Spleen (tissue), 11 donors: Measurements from ENCODE around the gene PBX1. TPM values are rescaled to one million over a fixed set of nuclear protein-coding genes. Genes with fewer than 3 reads are reported as not detected.
A peak's percentile ranks its signal among the peaks of the same experiment; 100 is the strongest.

Experiments
- DNase-seq: peaks from one replicate; pipeline ENCODE4 v3.0.0-alpha.2; 2020
- H3K27ac ChIP-seq, 8 donors: fragments of 200-600 bp; sonication (generic) in 7 of 8; 1 replicate in 4 of 8; 2 replicates in 4 of 8; pipeline versions ENCODE4 v1.5.0 to v1.8.0; 2016 to 2021; ENCODE audit warnings: inconsistent platforms in 4 of 8, mild to moderate bottlenecking in 4 of 8, moderate library complexity in 1 of 8
- H3K27me3 ChIP-seq, 7 donors: fragments of 200-600 bp; sonication (generic) in 6 of 7; replicated peaks in 1 of 7; 1 replicate in 4 of 7; 2 replicates in 3 of 7; pipeline versions ENCODE4 v1.5.0 to v1.8.0; 2016 to 2021; ENCODE audit warnings: inconsistent platforms in 3 of 7, mild to moderate bottlenecking in 1 of 7
- H3K36me3 ChIP-seq, 6 donors: fragments of 200-600 bp; sonication (generic) in 5 of 6; 1 replicate in 4 of 6; 2 replicates in 2 of 6; pipeline versions ENCODE4 v1.5.0 to v1.8.0; 2016 to 2021; ENCODE audit warnings: inconsistent platforms in 2 of 6
- H3K4me1 ChIP-seq, 6 donors: fragments of 200-600 bp; sonication (generic) in 5 of 6; 1 replicate in 3 of 6; 2 replicates in 3 of 6; pipeline versions ENCODE4 v1.5.0 to v1.8.0; 2016 to 2021; ENCODE audit warnings: inconsistent platforms in 3 of 6
- H3K4me3 ChIP-seq, 8 donors: fragments of 200-600 bp; sonication (generic) in 7 of 8; 1 replicate in 4 of 8; 2 replicates in 4 of 8; pipeline versions ENCODE4 v1.5.0 to v1.8.0; 2016 to 2021; ENCODE audit warnings: inconsistent platforms in 4 of 8, mild to moderate bottlenecking in 4 of 8, moderate library complexity in 2 of 8
- H3K9me3 ChIP-seq, 8 donors: fragments of 200-600 bp; sonication (generic) in 7 of 8; 1 replicate in 4 of 8; 2 replicates in 4 of 8; pipeline versions ENCODE4 v1.5.0 to v1.8.0; 2016 to 2021; ENCODE audit warnings: inconsistent platforms in 4 of 8
- POLR2A ChIP-seq, 3 donors: fragments of 450-650 bp; IDR thresholded peaks; one replicate each; pipeline ENCODE4 v1.5.1; 2017; ENCODE audit warnings: antibody characterized with exemption in 3 of 3, mild to moderate bottlenecking in 1 of 3
- POLR2AphosphoS5 ChIP-seq, 3 donors: sonication (generic); formaldehyde crosslinking; IDR thresholded peaks; one replicate each; pipeline ENCODE4 v1.5.1; 2017; ENCODE audit warnings: antibody characterized with exemption in 3 of 3
- WGBS, 5 donors: extraction: QIAGEN DNeasy Blood & Tissue Kit in 3 of 5; methylation state at CpG; one replicate each; pipeline versions ENCODE4 v1.1.5 to v1.1.7; 2013 to 2018; 5-methylcytosine and 5-hydroxymethylcytosine counted together
- intact Hi-C: fragments of 100-400 bp; cut with DNase I; formaldehyde crosslinking; loops from one replicate; pipeline ENCODE4 v1.15.0; 2023; ENCODE audit warnings: low total_unique reads
- polyA plus RNA-seq, 3 donors: library from polyadenylated mRNA; stranded (reverse); fragments of 200-250 nt; gene quantifications; one replicate each; pipeline ENCODE4 v1.2.1, GENCODE V29; 2013
- total RNA-seq, 7 donors: library from RNA; depleted of rRNA in 3 of 7; stranded (reverse); fragments of >200 nt in 3 of 7; fragmentation: NEBNext Ultra II Directional in 4 of 7; extraction: Animal tissue kit (Norgen Biotek cat#: 25700) in 4 of 7; gene quantifications; one replicate each; pipeline versions ENCODE4 v1.1.0 to v1.2.1, GENCODE V29; 2016 to 2021
- TF ChIP-seq, protein P1 (sequence below), 11 experiments: fragments of 200-600 bp in 7 of 11; fragments of 450-650 bp in 4 of 11; sonication (generic) in 4 of 11; IDR thresholded peaks in 8 of 11; conservative IDR thresholded peaks in 3 of 11; 1 replicate in 7 of 11; 2 replicates in 4 of 11; pipeline versions ENCODE4 v1.4.0 to v1.8.0; 2016 to 2021; ENCODE audit warnings: antibody characterized with exemption in 11 of 11, inconsistent platforms in 4 of 11, mild to moderate bottlenecking in 1 of 11
- donor health status: healthy with polysubstance abuse.
- donor health status: DM: no; HTN: no; CAD: no; lungs with moderate emphysema.
- donor health status: DM: no; HTN: no; CAD: no.
- donor health status: Bipolar disorder and iron deficiency.
- donor health status: healthy.
- donor health status: DM: no; HTN: no; CAD: no.
- donor health status: DM: yes; HTN: yes; CAD: no.

Gene PBX1
- total and polyA plus RNA-seq, 10 donors: 3.4 to 79.5 (median 31.8) TPM

GRCh38 chr1:164842870-164843269, 283.9 kb downstream of the PBX1 start:
- no peak for DNase-seq
- 64 to 75% (median 70%) methylated on average over 10 of the region's 10 CpGs for WGBS, 5 donors
- H3K4me1 ChIP-seq: peaks cover 0 to 8% (median 0%) of the 10 kb centered on the region in 6 donors
- H3K27me3 ChIP-seq: no peaks in the 10 kb centered on the region
- no peak overlapping the region for H3K27ac ChIP-seq
- H3K4me3 ChIP-seq: no peak overlapping the region
- H3K36me3 ChIP-seq: peaks cover 0 to 8% (median 0%) of the 10 kb centered on the region in 6 donors
- intact Hi-C loops: no loop called here
- TF ChIP-seq, protein P1, sequence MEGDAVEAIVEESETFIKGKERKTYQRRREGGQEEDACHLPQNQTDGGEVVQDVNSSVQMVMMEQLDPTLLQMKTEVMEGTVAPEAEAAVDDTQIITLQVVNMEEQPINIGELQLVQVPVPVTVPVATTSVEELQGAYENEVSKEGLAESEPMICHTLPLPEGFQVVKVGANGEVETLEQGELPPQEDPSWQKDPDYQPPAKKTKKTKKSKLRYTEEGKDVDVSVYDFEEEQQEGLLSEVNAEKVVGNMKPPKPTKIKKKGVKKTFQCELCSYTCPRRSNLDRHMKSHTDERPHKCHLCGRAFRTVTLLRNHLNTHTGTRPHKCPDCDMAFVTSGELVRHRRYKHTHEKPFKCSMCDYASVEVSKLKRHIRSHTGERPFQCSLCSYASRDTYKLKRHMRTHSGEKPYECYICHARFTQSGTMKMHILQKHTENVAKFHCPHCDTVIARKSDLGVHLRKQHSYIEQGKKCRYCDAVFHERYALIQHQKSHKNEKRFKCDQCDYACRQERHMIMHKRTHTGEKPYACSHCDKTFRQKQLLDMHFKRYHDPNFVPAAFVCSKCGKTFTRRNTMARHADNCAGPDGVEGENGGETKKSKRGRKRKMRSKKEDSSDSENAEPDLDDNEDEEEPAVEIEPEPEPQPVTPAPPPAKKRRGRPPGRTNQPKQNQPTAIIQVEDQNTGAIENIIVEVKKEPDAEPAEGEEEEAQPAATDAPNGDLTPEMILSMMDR (IDR thresholded peaks at IDR 0.05 in 8 of 11, conservative IDR thresholded peaks at IDR 0.05 in 3 of 11): no peak
- TF ChIP-seq POLR2AphosphoS5 (IDR thresholded peaks at IDR 0.05): no peak
- no peak for TF ChIP-seq POLR2A (IDR thresholded peaks at IDR 0.05)
- no peaks in the 10 kb centered on the region for H3K9me3 ChIP-seq

DNA sequence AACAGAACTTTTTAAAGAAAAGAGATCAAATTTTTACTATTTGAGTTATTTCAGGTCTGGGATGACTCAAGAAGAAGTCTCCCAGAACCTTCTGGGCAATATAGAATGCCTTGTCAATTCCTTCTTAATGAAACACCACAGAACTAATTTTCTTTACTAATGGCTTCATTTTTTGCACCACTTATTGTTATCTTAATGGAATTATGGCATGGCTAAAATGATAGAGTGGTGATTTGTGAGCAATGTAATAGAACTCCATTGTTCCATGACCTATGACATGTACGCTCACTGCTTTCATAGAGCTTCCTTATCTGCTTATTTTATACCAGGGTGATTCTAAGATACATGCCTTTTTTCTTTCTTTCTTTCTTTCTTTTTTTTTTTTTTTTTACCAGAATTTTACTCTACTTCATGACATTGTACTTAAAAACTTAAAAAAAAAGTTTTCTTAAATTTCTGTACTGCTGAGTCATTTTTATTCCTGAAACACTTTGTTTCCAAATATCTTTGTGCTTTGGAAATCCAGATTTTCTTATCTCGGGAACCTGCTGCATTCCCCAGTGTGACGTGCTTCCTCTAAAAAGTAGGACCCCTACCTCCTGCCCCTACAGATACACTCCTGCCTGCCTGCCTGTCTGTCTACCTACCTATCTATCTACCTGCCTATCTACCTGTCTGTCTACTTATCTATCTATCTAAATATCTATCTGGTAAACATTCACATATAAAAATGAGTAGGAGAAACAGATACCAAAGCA, 284.9 kb downstream of the PBX1 start:
- intact Hi-C loops: no loop called here
- Histone ChIP-seq H3K27ac (no peak overlapping the region), H3K9me3 (no peaks in the 10 kb centered on the region), H3K27me3 (no peaks in the 10 kb centered on the region), H3K4me1 (peaks cover 0 to 8% (median 0%) of the 10 kb centered on the region in 6 donors), H3K4me3 (no peak overlapping the region), H3K36me3 (peaks cover 0 to 8% (median 0%) of the 10 kb centered on the region in 6 donors)
- TF ChIP-seq POLR2A (IDR thresholded peaks at IDR 0.05) (no peak), POLR2AphosphoS5 (IDR thresholded peaks at IDR 0.05) (no peak)
- TF ChIP-seq, protein P1 (IDR thresholded peaks at IDR 0.05 in 8 of 11, conservative IDR thresholded peaks at IDR 0.05 in 3 of 11): no peak
- no peak for DNase-seq
- WGBS, 5 donors: 80 to 85% (median 85%) methylated on average over 3 of the region's 3 CpGs

DNA sequence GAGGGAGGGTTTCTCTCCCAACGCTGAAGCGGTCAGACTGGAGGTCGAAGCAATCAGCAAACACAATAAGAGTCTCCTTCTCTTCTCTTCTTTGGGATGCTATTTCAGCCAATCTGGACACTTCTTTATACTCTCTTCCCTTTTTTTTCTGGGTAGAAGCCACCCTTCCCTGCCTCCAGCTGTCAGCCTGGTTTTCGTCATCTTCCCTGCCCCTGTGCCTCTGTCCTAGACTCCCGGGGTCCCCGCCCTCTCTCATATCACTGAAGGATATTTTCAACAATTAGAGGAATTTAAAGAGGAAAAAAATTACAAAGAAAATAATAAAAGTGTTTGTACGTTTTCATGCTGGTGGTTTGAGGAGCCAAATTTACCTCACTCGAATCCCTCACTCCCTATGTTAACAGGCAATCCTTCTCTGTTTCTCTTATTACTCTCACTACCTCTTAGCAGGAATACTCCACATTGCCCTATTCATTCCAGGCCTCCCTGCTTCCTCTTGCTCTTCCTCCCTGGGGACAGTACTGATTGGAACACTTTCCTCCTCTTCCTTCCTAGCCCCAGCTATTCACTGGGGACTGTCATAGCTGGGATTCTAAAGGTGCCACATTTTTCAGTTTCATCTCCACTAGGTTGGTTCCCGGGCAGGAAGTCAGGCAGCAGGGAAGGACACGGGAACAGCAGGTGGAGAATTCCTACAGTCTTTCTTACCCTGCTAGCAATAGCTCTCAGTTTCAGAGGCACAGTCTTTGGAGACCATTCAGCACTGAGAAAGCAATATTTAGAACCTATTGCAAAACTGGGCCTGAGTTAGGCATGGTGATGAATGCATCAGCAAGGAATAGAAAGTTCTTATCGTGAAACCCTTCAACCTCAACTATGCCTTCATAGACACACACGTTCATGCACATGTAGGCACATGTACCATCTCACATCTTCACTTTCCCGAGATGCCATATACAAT, 288.0 kb downstream of the PBX1 start:
- WGBS, 5 donors: 72 to 85% (median 79%) methylated on average over 13 of the region's 13 CpGs
- TF ChIP-seq POLR2A (IDR thresholded peaks at IDR 0.05): no peak
- no peak for TF ChIP-seq POLR2AphosphoS5 (IDR thresholded peaks at IDR 0.05)
- TF ChIP-seq, protein P1 (IDR thresholded peaks at IDR 0.05 in 8 of 11, conservative IDR thresholded peaks at IDR 0.05 in 3 of 11): no peak
- H3K4me3 ChIP-seq: no peak overlapping the region

More for the DNA sequence above, 288.0 kb downstream of the PBX1 start:
- no peak for DNase-seq
- peaks cover 0 to 8% (median 0%) of the 10 kb centered on the region in 6 donors for H3K4me1 ChIP-seq
- intact Hi-C loops: no loop called here
- peaks cover 0 to 8% (median 0%) of the 10 kb centered on the region in 6 donors for H3K36me3 ChIP-seq
- H3K27me3 ChIP-seq: no peaks in the 10 kb centered on the region
- peak overlapping the region in 1 of 8 donors; percentile 16 for H3K27ac ChIP-seq
- H3K9me3 ChIP-seq: no peaks in the 10 kb centered on the region
